Suppressor macrophage treated with lipopolysaccharide for 1 hour (primary cell): ENCODE data around the gene ZNF383.
"Not testable (repeated sequence)": the region's sequence is repeated elsewhere in the genome, so short reads cannot be mapped to it uniquely, and the experiment has no call there.

Experiments
- DNase-seq, 3 donors: peaks; one replicate each; pipeline ENCODE4 v3.0.0-alpha.2; 2020 to 2022

ZNF383 gene

GRCh38 chr19:37294246-37294645 is 76.2 kb downstream of the ZNF383 start:
- DNase-seq = not testable (repeated sequence)
